GM19397 (cell line): ENCODE results near the gene FA2H.
"Not testable (repeated sequence)": the region's sequence is repeated elsewhere in the genome, so short reads cannot be mapped to it uniquely, and the experiment has no call there.

ENCODE experiments used
- ATAC-seq: cut with Tn5 transposase; IDR thresholded peaks from one replicate; pipeline ENCODE4 v1.9.1; 2021; ENCODE audit warnings: mild to moderate bottlenecking, moderate library complexity; ENCODE audit not compliant: unreplicated experiment

FA2H gene

DNA sequence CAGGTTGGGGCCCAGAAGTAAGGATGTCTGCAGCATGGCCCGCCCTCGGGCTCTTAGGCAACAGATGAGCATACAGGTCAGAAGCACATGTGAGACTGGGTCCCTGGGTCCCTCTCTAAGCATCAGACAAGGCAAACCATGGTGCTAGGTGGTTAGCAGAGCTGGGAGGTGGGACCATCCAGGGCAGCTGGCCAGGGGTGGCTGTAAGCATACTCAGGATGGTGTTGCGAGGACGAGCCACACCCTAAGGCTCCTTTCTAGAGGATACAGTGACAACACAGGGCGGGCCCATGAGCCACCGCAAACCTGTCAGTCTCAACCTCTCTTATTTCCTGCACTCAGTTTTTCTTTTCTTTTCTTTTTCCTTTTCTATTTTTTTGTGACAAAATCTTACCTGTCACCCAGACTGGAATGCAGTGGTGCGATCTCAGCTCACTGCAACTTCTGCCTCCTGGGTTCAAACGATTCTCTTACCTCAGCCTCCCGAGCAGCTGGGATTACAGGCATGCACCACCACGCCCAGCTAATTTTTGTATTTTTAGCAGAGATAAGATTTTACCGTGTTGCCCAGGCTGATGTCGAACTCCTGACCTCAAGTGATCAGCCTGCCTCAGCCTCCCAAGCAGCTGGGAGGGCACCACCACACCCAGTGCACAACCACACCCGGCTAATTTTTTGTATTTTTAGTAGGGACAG is 3.6 kb downstream of the FA2H start:
- no peak for ATAC-seq

DNA sequence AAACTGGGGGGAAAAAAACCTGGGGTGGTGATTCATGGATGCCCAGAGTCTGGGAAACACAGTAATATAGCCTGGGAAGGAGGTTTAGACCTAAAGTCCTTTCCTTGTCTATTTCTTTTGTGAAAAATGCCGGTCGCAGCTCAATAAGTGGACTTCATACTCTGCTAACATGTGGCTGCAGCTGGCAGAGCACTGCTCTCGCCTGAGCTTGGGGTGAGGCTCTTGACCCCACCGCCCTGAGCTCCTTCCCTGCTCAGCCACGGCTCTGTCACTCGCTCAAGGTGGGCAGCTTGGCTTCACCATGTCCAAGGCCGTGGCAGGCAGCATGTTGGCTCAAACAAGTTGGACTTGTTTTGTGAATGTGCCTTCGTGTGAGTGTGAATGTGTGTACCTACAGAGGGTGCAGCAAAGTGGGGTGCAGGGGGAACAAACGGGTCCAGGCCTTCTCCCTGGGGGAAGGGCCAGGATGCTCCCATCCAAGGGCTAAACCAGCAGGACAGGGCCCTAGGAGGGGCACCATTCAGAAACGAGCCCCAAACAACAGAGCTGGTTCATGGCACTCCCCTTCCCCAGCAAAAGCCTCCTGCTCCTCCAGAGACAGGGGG is 4.9 kb downstream of the FA2H start:
- ATAC-seq, result no peak

DNA sequence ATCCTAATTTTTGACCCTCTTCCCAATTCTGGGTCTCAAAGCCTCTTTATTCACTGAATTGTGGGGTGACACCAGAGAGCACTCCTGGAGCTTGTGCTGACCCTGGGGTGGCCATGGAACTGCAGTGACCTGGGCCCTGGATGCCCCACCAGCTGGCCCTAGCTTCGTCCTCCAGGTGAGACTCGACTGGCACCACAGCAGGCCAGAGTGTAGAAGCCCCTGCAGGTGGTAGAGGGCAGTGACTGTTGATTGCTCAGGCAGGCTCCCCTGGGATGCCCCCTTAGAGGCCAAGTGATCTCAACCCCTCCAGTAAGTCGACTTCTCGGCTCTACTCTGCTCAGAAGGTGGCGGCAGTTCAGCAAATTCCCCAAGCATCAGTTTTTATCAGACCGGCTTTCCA is 6.4 kb downstream of the FA2H start:
- no peak for ATAC-seq

DNA sequence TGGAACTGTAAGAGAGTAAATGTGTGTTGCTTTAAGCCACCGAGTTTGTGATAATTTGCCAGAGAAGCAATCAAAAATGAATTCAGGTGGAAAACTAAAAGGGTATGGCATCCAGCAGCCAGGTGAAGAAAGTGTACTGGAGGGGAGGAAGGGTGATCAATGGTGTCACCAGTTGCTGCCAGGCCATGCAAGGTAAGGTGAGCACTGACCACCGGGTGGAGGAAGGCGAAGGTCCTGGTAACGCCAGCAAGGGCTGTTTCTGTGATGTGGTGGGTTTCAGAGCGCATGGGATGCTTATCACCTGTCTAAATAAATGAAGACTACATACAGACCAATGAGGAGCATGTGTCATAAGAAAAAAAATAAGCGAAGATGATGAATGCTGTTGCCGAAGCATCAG is 6.9 kb downstream of the FA2H start:
- no peak for ATAC-seq

DNA sequence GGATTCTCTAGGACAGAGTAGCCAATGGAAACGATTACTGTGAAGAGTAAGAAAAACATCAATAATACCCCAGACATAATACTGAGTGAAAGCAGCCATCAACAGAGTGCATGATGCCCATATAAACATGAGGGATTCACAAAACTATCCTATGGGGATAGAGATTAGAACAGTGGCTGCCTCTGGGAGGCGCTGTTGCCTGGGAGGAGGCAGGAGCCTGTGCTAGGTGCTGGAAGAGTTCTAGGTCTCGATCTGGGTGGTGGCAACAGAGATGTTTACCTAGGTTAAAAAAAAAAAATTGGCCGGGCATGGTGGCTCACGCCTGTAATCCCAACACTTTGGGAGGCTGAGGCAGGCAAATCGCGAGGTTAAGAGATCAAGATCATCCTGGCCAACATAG is 7.9 kb downstream of the FA2H start:
- no peak for ATAC-seq

DNA sequence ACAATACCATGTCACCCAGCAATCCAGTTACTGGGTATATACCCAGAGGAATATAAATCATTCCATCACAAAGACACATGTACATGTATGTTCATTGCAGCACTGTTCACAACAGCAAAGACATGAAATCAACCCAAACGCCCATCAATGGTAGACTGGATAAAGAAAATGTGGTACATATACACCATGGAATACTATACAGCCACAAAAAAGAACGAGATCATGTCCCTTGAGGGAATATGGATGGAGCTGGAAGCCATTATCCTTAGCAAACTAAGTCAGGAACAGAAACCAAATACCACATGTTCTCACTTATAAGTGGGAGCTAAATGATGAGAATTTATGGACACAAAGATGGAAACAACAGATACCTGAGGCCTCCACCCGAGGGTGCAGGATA is 10.4 kb downstream of the FA2H start:
- not testable (repeated sequence) for ATAC-seq

DNA sequence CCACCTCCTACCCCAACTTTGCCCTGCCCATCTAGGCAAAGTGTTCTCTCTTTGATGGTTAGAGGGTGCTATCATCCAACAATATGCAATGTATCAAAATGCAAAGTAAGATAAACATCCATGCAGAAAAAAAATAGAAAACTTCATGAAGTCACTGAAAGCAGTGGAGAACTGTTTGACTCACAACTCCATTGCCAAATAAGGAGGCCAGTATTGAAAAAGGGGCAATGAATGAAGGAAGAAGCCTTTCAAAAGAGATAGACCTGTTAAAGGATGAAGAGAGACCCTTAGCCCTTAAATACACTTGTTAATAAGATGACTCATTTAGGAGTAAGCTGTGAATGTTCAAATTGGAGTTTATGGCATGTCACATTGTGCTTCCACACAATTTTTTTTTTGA is 13.0 kb downstream of the FA2H start:
- ATAC-seq, result no peak

DNA sequence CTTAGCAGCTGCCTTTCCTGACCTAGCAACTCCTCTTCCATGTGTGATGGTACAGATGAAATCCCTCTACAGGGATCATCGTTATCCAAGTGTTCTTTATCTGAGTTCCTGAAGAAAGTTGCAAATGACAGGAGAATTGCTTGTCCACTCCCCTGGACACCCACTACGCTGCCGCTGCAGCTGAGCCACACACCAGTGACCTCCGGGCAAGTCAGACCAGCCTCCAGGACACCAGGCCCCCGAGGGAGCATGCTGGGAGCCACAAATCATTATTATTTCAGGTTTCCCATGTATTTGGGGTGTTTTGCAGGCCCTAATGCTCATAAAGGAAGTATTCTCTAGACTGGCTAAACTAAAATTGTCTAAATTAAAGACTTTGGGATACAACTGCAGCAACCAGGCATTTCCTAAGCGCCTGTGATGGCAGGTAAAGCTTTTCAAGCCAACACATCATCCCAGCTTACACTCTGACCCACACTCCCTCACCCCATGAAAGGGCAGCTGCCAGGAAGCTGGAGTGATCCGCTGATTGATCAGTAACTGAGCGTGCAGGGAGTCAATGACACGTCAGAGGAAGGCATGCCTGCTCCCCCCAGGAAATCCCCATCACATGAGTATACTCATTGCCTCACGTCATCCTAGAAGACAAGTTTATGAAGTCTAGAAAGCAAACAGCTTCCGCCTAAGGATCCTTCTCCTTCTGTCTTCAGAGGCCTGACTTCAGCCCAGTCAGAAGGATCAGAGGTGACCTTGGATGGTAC is 14.4 kb downstream of the FA2H start:
- no peak for ATAC-seq

DNA sequence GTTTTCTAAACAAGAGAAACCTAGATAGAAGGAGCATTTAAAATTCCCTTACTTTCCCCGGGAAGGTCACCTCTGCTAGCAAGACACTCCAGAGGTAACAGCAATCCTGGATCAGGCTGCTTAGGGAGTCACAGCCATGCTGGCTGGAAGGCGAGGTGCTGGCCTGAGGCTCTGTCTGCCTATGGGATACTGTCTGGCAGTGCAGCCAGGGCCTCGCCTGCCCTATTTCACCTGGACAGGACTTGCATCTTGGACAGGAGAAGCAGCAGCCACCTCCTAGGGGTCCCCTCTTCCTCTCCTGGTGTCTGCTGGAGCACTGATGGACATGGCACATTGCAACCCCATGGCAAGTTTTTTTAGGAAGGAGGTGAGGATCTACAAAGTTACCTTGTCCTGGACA is 15.1 kb downstream of the FA2H start:
- no peak for ATAC-seq

DNA sequence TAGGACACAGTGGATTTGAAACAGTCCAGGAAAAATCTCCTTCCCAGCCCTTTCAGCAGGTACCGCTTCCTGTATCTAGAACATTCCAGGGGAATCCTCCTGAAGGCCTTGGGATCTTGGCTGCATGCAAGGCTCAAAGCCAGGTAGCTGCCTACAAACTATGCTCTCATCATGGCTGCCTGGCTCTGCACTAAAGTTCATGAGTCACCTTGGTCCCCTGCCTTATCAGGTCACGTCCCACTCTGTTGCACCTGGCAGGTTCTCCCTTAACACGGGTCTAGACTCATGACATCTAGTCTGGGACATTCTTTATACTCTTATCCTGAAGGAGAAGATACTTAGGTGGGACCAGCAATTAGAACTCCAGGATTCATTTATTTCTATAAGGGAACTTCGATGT is 15.8 kb downstream of the FA2H start:
- no peak for ATAC-seq

DNA sequence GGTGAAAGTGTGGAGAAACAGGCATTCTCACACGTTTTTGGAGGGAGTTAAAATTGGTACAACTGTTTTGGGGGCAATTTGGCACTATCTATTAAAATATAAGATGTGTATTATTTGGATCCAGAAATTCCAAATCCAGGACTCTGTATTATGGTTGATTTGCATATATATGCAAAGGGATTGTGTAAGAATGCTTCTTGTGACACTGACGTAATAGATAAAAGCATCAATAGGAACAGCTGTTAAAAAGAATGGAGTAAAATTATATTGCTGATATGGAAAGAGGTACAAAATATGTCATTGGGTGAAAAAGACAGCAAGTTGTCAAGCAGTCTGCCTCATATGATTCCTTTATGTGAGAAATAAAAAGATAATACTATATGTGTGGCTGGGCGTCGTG is 17.3 kb downstream of the FA2H start:
- ATAC-seq, result no peak

DNA sequence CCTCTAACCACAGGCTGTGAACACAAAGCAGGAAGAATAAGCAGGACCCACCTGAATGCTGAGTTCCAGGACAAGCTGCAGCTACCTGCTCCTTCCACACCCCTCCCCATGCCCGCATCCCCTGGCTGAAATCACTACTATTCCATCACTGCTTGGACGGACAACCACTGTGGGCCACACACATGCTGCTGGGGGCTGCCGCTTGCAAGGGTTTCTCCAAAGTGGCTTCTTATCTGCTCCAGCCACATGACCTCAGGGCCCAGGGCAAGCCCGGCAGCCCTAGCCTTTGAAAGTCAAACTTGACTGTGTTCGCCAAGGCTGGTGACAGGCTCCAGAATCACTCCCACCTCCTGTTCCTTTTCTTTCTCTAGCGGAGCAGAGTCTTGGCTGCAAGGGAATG is 18.4 kb downstream of the FA2H start:
- no peak for ATAC-seq

DNA sequence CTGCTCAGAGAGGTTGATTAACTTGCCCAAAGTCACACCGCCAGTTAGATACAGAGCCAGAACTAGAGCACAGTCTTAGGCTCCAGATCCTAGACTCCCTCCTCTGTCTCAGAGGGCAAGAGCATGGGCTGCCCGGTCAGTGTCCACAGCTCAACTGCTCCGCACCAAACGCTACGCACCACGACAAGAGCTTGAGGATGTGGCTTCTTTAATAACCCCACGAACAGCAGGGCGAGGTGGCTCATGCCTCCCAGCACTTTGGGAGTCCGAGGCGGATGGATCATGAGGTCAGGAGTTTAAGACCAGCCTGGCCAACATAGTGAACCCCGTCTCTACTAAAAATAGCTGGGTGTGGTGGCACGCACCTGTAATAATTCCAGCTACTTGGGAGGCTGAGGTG is 21.4 kb downstream of the FA2H start:
- ATAC-seq, result no peak

DNA sequence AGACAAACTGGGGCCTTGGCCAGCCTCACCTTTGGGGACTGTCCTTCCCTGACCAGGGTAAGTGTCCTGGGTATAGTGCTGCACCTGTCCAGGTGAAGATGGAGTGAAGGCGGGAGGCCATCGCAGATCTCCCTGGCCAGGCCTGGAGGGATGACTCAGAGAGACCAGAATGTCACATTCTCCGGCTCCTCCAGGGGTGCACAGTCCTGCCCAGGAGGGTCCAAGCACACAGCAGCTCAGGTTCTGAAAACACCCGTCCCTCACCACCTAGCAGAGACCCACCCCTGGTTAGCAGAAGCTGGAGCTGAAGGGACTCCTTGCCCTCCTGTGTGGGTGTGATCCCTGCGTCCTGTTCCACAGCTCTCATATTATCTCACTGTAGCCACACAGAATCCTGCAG is 21.9 kb downstream of the FA2H start:
- ATAC-seq, result no peak

DNA sequence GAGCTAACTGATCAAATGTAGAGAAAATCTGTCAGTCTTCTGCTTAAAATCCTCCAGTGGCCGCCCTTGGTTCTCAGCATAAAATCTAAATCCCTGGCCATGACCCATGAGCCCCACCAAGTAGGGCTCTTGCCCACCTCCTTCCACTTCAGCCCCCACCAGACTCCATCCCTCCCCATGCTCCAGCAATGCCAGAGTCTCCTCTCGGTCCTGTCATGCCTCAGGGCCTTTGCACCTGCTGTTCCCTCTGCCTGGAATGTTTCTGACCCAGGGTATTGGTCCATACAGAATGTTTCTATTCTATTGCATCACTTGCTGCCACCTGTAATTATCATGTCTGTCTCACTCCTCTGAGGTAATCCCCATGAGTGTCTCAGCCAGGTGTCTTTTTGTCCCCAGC is 22.4 kb downstream of the FA2H start:
- no peak for ATAC-seq

DNA sequence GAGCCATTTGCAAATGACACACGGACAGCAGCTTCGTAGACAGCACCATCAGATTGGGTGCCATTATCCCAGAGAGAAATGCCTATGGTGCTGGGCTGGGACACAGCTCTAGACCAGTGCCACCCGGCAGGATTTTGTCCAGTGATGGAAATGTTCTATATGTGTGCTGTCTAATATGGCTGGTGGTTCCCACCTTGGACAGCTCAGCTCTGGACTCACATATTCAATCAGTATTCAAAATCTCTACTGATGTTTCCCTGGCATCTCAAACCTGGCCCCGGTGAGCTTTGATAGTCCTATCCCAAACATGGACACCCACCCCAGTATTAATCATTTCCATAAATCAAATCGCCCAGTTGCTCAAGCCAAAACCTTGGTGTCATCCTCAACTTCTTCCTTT is 23.0 kb downstream of the FA2H start:
- no peak for ATAC-seq

DNA sequence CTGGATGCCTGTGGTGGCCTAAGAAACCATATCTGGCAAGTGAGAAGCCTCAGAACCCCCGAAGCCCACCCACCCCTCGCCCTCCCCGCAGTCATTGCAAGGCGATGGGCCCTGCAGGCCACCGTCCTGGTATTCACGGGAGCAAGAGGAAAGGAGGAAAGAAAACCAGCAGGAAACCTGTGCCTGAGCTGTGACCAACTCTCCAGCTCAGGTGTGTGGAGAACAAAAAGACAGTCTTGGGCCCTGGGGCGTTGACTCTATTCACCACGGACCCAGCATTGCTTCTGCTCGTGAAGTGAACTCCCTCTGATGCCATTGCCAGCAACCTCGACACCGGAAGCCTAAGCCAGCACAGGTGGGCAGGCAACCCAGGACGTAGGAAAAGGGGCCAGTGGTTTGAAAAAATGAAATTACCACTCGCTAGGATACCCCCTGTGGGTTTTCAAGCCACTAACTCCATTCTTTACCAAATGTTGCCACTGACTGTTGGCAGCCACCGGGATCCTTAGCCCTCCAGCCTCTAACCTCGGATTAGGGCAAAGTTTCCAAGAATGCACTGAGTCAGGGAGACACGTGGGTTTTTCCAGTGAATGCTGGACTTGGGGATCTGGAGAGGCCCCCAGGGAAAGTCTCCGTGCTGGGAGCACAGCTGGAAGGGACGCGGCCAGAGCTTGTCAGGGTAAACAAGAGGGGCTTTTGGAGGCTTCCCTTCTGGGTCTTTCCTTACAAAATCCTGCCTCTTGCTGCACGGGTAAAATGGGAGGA is 25.1 kb downstream of the FA2H start:
- no peak for ATAC-seq

DNA sequence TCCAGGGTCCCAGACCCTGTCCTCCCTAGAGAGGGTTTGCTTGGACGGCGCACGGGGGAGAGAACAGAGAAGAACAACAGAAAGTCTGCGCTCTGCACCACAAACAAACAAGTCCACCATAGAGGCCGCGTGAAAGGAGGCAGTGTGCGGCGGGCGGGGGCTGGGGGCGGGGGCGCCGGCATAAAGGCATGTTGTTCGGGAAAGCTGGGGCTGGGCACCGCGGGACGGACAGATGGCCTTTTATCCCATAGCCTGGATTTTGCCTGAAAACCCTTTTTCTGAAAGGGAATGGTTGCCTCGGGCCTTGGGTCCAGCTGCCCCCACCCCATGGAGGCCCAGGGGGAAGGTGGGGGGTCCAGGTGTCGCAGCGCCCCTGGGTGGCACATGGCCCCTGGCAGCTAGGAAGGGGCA is 26.0 kb downstream of the FA2H start:
- no peak for ATAC-seq

DNA sequence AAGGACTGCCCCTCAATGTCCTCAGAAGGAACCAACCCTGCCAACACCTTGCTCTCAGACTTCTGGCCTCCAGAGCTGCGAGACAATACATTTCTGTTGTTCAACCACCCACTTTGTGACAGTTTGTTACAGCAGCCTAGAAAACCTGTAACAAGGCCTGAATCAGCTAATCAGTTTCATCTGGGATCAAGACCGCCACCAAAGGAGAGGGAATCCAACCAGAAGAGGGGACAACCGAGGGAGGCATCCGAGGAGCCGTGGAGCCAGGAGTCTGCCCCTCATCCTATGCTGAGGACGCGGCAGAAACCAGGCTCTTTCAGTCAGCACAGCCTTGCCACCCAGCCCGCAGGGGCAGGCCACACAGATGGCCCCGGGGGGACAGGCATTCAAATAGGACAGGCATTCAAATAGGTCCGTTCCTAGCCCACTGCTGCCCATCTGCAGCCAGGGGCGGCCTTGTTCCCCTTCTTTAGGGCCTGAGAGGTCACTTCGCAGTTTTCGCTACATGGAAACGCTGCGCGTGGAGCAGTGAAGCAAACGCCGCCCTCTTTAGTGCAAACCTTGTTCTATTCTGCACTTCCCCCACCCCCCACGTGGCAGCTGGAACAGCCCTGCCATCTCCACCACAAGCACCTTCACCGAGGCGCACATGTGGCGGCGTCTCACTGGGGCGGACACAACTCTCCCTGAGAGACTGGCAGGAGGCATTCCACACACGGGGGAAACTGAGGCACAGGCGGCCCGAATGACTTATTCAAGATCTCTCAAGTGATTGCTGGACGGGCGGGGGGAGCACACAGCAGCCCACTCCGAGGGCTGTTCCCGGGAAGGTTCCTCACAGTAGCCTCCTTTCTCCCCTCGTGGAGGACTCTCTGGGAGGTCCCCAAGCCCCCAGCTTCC is 26.7 kb downstream of the FA2H start:
- ATAC-seq, result no peak

DNA sequence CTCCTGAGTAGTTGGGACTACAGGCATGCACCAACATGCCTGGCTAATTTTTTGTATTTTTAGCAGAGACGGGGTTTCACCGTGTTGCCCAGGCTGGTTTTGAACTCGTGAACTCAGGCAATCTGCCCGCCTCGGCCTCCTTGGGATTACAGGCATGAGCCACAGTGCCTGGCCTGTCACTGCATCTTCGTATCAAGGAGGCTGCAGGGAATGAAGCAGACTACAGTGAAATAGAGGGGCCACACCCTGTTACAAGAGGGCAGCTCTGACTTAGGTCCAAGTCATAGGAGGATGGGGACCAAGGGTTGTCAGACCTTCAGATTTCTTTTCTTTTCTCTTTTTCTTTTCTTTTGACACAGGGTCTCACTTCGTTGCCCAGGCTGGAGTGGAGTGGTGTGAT is 28.7 kb downstream of the FA2H start:
- ATAC-seq, result no peak
